IPS DF 6.9 (cell line): ENCODE data around the gene FAM184A.

Source experiments
- DNase-seq: peaks from one replicate; pipeline ENCODE4 v3.0.0-alpha.2; 2013; ENCODE audit warnings: low read depth, low spot score
- H3K27ac ChIP-seq: one replicate; pipeline ENCODE4 v1.5.1; 2013; ENCODE audit warnings: low read length, control low read depth
- H3K27me3 ChIP-seq: 2 replicates; pipeline ENCODE4 v1.6.1; 2013; ENCODE audit warnings: mild to moderate bottlenecking, low read length; ENCODE audit not compliant: control insufficient read depth, insufficient read depth
- H3K36me3 ChIP-seq: 2 replicates; pipeline ENCODE4 v1.6.1; 2013; ENCODE audit warnings: low read length; ENCODE audit not compliant: control insufficient read depth, insufficient read depth
- H3K4me1 ChIP-seq: 2 replicates; pipeline ENCODE4 v1.6.1; 2013; ENCODE audit warnings: low read length; ENCODE audit not compliant: control insufficient read depth, insufficient read depth
- H3K4me3 ChIP-seq: 2 replicates; pipeline ENCODE4 v1.5.1; 2013; ENCODE audit warnings: mild to moderate bottlenecking, low read length
- H3K9me3 ChIP-seq: 2 replicates; pipeline ENCODE4 v1.6.1; 2013; ENCODE audit warnings: low read length, inconsistent platforms; ENCODE audit not compliant: control insufficient read depth, insufficient read depth
- WGBS: extraction: QIAGEN DNeasy Blood & Tissue Kit; methylation state at CpG from one replicate; pipeline ENCODE4 v1.1.7; 2013; ENCODE audit warnings: mixed read lengths, missing lambda C conversion rate; ENCODE audit not compliant: insufficient read length, insufficient coverage; 5-methylcytosine and 5-hydroxymethylcytosine counted together

FAM184A gene

DNA sequence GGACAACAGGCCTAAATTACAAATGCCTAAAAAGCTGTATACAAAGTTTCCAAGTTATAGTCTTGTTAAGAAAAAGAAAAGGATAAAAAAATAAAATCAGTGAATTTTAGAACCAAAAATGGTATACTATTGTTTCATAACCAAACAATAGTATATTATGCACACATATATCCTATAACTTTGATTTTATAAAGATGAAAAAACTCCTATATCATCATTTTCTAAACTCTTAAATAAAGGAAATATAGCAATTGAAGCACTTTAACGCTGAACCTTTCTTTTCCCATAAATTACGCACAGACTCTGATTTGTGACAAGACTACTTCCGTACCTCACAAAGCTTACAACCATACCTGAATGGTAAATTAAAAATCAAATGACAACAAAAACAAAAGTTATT is 107.6 kb downstream of the FAM184A start:
- peaks cover 3% of the 10 kb centered on the region; the same call in 1 of the 2 replicates for H3K4me1 ChIP-seq
- no peak for DNase-seq
- H3K36me3 ChIP-seq = no peaks in the 10 kb centered on the region
- no CpG with 5 or more reads among the region's 3 CpGs for WGBS
- H3K4me3 ChIP-seq = no peak overlapping the region
- H3K27ac ChIP-seq = no peak overlapping the region
- no peaks in the 10 kb centered on the region for H3K27me3 ChIP-seq
- no peaks in the 10 kb centered on the region for H3K9me3 ChIP-seq

DNA sequence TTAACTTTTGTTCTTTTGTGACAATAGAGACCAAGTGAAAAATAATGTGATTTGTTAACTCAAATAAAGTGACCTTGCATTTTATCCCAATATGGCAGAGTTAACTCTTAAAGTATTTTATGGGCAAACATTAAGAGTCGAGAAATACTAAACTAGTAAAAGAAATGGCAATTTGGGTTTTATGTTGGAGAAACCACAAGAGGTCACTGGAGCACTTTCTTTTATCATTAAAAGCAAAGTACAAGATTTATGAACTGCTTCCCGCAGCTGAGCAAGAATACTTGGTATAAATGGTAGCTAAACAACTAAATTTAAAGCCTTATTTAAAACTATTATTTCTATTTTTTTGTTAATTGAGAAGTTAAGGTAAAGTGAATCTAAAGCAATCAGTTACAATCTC is 110.0 kb downstream of the FAM184A start:
- H3K27me3 ChIP-seq = no peaks in the 10 kb centered on the region
- WGBS = no CpG with 5 or more reads among the region's 2 CpGs
- no peak overlapping the region for H3K27ac ChIP-seq
- no peaks in the 10 kb centered on the region for H3K9me3 ChIP-seq
- peak; percentile 9 for DNase-seq
- H3K4me3 ChIP-seq = no peak overlapping the region
- no peaks in the 10 kb centered on the region for H3K36me3 ChIP-seq
- peaks cover 3% of the 10 kb centered on the region; the same call in 1 of the 2 replicates for H3K4me1 ChIP-seq

DNA sequence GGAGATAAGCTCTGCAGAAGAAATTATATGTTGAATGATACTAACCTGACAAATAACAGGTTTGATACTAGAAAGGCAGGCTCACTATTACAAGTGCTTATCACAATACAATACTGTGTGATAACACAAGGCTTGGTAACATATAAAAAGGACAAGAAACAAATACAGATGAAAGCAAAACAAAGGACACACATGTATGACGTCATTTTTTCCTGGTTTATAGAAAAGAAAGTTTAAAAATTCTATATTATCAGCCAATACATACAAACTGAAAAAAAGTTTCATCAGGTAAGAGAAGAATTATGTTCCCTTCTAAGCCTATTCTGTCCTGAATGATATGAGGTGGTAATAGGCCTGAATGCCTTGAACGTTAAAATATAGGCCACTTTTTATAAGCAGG is 111.2 kb downstream of the FAM184A start:
- no peak overlapping the region for H3K27ac ChIP-seq
- no CpG with 5 or more reads among the region's 2 CpGs for WGBS
- H3K9me3 ChIP-seq = no peaks in the 10 kb centered on the region
- peaks cover 3% of the 10 kb centered on the region; the same call in 1 of the 2 replicates for H3K4me1 ChIP-seq
- H3K36me3 ChIP-seq = no peaks in the 10 kb centered on the region
- DNase-seq = no peak
- H3K4me3 ChIP-seq = no peak overlapping the region
- H3K27me3 ChIP-seq = no peaks in the 10 kb centered on the region

DNA sequence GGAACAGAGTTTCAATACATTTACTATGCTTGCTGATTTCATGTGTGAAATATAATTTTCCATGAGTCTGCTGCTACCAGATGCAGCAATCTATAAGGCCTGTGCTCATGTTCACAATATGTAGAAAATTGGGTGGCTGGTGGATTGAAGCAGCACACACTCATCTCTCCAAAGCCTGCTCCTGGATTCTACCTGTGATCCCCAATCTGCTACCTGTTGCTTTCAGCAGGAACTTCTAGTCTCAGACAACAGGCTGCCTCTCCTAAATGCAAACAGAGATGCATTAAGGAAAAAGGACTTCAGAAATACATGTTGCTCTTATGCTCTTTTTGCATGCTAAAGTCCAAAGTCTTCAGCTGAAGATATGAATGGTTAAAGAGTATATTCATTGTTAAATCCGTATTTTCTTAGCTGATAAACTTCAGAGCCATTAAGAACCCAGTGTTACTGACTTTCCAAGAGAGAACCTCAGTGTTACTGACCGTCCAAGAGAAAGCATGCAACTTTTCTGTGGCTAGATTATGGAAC is 112.6 kb downstream of the FAM184A start:
- H3K4me3 ChIP-seq = no peak overlapping the region
- H3K9me3 ChIP-seq = no peaks in the 10 kb centered on the region
- H3K27ac ChIP-seq = no peak overlapping the region
- H3K36me3 ChIP-seq = no peaks in the 10 kb centered on the region
- H3K27me3 ChIP-seq = no peaks in the 10 kb centered on the region
- whole genome bisulfite sequencing = no CpG with 5 or more reads among the region's 2 CpGs
- DNase-seq = no peak
- H3K4me1 ChIP-seq = no peaks in the 10 kb centered on the region

DNA sequence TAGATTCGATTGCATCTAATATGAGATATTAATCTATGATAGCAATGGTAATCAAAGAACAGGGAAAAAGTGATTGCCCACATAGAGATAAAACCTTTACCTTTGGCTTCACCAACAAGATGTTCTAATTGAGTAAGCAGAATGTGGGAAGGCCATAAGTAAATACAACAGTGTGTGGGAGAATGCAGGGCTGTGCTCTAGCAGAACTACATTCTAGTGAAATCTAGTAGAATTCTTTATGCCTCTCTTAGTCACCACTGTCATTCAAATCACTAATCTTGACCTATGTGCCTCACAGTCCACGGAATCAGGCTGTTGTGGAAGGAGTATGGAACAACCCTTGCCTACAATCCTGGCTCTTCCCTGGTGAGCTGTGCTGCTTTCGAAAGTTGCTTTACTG is 113.1 kb downstream of the FAM184A start:
- no peak overlapping the region for H3K4me3 ChIP-seq
- H3K9me3 ChIP-seq = no peaks in the 10 kb centered on the region
- no peak for DNase-seq
- H3K36me3 ChIP-seq = no peaks in the 10 kb centered on the region
- H3K27me3 ChIP-seq = no peaks in the 10 kb centered on the region
- no CpG with 5 or more reads among the region's 3 CpGs for WGBS
- no peaks in the 10 kb centered on the region for H3K4me1 ChIP-seq
- no peak overlapping the region for H3K27ac ChIP-seq

DNA sequence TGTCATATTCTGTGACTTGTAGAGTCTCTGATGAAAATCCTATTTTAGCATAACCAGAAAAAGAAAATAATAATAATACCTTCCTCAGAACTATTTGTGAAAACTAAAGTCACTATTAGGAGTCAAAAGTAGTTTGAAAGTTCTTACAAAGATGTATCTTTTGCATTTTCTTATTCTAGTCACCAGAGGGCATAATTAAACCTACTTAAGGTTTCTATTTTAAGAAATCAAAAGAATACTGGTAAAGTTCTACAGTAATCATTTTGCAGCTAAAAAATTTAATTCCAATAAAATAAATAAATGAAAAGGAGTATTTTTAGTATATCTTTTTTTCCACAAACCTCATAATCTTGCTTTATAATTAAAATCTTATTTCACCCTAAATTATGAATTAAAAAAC is 115.5 kb downstream of the FAM184A start:
- H3K27ac ChIP-seq = no peak overlapping the region

DNA sequence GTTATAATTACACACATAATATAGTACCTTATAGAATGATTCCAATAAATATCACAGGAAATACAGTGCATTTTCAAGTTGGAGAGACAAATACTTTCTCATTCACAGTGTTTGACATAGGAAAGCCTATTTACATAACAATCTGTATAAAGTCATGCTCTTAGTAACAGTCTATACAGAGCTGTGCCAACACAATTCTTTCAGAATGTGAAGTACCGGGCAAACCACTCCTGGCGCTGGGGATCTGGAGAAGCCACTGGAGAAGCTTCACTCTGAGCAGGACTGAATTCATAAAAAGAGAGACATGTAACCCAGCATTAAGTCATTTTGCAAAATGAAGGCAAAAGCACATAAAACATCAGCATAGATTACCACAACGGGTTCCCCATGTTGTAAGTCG is 118.6 kb downstream of the FAM184A start:
- no peaks in the 10 kb centered on the region for H3K36me3 ChIP-seq
- DNase-seq = no peak
- H3K4me1 ChIP-seq = no peaks in the 10 kb centered on the region
- H3K27ac ChIP-seq = no peak overlapping the region
- no peaks in the 10 kb centered on the region for H3K27me3 ChIP-seq
- no peaks in the 10 kb centered on the region for H3K9me3 ChIP-seq
- H3K4me3 ChIP-seq = no peak overlapping the region
- WGBS = no CpG with 5 or more reads among the region's 4 CpGs

More for the DNA sequence above, 115.5 kb downstream of the FAM184A start:
- H3K4me3 ChIP-seq = no peak overlapping the region
- H3K27me3 ChIP-seq = no peaks in the 10 kb centered on the region
- H3K9me3 ChIP-seq = no peaks in the 10 kb centered on the region
- H3K36me3 ChIP-seq = no peaks in the 10 kb centered on the region
- no peak for DNase-seq
- H3K4me1 ChIP-seq = no peaks in the 10 kb centered on the region

DNA sequence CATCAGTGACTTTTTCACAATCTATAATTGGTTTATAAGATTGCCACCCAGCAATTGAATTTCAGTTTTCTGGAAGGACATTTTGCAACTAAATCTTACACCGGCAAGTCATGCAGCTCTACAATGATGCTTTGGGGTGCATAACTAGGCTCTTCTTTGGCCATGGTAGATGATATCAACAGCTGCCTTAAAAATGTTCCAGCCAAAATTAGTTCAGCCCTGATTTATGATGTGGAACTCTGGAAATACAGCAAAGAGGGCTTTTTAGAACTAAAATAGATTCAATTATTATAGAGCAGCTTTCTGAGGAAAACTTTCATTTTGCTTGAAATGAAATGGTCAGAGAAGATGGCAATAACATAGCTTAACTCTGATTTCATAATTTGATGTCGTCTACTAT is 125.1 kb downstream of the FAM184A start:
- no CpG with 5 or more reads among the region's 2 CpGs for WGBS
- DNase-seq = no peak
- Histone ChIP-seq H3K27ac (no peak overlapping the region), H3K36me3 (no peaks in the 10 kb centered on the region), H3K4me1 (no peaks in the 10 kb centered on the region), H3K9me3 (no peaks in the 10 kb centered on the region), H3K4me3 (no peak overlapping the region), H3K27me3 (no peaks in the 10 kb centered on the region)

DNA sequence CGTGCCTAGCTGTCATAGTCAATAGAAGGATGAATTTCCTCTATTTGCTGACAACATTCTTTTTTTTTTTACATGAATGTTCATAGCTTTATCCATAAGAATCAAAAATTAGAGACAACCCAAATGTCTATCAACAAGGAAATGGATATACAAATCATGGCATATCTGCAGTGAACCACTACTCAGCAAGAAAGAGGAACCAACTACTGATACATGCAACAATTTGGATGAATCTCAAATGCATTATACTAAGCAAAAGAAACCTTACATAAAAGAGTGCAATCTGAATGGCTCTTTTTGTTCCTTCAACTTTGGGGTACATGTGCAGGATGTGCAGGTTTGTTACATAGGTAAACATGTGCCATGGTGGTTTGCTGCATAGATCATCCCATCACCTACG is 125.8 kb downstream of the FAM184A start:
- H3K36me3 ChIP-seq = no peaks in the 10 kb centered on the region
- no peaks in the 10 kb centered on the region for H3K4me1 ChIP-seq
- H3K27ac ChIP-seq = no peak overlapping the region
- no peaks in the 10 kb centered on the region for H3K9me3 ChIP-seq
- no peaks in the 10 kb centered on the region for H3K27me3 ChIP-seq
- no CpG with 5 or more reads among the region's 2 CpGs for WGBS
- H3K4me3 ChIP-seq = no peak overlapping the region
- DNase-seq = no peak

DNA sequence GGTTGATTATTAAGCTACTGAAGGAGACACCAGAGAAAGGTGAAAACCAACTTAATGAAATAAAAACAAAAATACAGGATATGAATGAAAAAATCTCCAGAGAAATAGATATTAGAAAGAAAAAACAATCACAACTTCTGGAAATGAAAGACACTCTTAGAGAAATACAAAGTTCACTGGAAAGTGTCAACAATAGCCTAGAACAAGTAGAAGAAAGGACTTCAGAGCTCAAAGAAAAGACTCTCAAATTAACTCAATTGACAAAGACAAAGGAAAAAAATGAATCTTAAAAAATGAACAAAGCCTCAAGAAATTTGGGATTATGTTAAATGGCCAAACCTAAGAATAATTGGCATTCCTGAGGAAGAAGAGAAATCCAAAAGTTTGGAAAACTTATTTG is 133.2 kb downstream of the FAM184A start:
- DNase-seq = no peak
- Histone ChIP-seq H3K27me3 (no peaks in the 10 kb centered on the region), H3K4me3 (no peak overlapping the region), H3K4me1 (no peaks in the 10 kb centered on the region), H3K9me3 (no peaks in the 10 kb centered on the region), H3K36me3 (no peaks in the 10 kb centered on the region), H3K27ac (no peak overlapping the region)

DNA sequence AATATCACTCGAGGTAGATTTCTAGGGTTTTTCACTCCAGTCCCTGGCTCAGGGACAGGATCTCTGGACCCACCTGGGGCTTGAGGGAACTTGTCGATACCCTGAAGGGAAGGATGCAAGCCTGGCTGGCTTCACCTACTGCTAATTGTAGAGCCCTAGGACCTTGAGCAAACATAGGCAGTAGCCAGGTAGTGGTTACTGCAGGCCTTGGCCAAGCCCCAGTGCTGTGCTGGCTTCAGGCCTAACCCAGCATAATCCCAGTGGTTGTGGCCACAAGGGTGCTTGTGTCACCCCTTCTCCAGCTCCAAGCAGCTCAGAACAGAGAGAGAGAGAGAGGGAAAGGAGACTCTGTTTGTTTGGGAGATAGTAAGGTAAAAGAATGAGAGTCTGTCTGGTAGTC is 137.7 kb downstream of the FAM184A start:
- no peak for DNase-seq
- Histone ChIP-seq H3K4me3 (no peak overlapping the region), H3K4me1 (no peaks in the 10 kb centered on the region), H3K27ac (no peak overlapping the region), H3K9me3 (no peaks in the 10 kb centered on the region), H3K36me3 (no peaks in the 10 kb centered on the region), H3K27me3 (no peaks in the 10 kb centered on the region)
- WGBS = no CpG with 5 or more reads among the region's 2 CpGs
